CD1c-positive myeloid dendritic cell (primary cell): Measurements from ENCODE around the gene PARM1.

Experiments
- DNase-seq: peaks from one replicate; pipeline ENCODE4 v3.0.0-alpha.2; 2016; ENCODE audit errors: extremely low spot score

The PARM1 gene

DNA sequence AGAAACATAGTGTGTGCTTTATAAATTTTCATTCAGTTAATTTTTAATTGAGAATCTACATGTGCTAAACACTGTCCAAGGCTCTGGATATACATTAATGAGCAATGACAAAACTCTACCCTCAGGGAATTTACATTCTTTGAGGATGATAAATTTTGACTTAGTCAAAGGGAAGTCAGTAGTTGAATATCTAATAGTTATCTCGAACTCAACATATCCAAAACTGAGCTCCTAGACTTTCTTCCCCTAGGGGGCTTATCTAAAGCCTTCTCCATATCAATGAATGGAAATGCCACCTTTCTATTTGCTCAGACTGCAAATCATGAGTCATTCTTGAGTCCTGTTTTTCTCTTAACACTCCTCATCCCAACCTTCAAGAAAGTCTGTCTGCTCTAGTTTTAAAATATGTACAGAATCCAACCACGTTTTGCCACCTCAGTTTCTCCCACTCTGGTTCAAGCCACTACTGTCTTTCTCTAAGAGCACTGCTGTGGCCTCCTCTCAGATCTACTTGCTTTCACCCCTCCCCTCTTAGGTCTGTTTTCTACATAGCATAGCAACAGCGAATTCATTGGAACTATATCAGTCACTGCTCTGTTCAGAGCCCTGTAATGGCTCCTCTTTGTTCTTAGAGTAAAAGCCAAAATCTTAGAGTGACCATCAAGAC is 9.5 kb downstream of the PARM1 start:
- DNase-seq: no peak

DNA sequence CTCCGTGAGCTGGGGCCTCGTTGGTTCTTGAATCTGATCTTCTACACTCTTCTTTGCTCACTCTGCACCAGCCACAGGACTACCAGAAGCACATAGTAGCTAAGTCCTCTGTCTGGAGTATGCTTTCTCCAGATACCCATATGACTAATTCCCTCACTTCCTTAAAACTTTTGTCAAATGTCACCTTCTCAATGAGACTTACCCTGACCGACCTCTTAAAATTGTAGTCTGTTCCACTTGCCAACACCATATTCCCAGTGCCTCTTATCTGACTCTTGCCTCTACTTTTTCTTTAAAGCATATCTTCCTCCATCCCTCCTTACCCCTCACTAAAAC is 10.0 kb downstream of the PARM1 start:
- peak; percentile 30 for DNase-seq

DNA sequence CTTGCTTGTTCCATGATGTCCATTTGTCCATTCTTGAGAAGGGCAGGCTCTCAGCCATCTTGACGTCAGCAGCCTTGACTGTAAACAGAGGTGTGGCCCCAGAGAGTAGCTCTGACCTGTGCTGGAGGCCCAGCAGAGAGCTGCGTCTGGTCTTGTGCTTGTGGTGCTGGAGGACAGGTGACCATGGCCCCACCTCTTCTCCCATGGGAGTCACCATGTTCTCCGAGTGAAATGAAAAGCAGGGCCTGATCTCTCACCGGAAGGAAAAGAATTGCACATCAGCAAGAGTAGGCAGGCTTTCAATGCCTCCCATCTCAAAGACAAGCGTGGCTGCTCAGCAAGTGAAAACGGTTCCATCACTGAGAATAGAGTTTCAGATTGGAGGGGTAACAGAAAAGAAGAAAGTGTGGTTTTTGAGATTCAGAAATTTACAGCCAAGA is 11.5 kb downstream of the PARM1 start:
- DNase-seq: no peak

DNA sequence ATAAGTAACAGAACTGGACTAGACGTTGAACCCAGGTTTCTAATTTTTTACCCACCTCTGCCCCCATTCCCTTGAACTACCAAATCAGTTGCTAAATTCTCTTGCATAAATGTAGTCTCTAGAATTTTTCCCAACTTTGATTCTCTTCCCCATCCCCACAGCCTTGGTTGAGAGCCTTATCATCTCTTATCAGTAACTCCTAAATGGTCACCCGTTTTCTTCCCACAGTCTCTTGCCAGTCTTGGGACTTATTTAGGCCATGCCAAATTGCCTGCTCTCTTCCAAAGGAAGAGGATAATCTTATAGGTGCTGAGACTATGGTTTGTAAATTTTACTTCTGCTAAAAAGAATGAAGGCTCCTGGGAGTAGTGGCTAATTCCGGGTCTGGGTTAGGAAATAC is 13.3 kb downstream of the PARM1 start:
- DNase-seq: no peak

DNA sequence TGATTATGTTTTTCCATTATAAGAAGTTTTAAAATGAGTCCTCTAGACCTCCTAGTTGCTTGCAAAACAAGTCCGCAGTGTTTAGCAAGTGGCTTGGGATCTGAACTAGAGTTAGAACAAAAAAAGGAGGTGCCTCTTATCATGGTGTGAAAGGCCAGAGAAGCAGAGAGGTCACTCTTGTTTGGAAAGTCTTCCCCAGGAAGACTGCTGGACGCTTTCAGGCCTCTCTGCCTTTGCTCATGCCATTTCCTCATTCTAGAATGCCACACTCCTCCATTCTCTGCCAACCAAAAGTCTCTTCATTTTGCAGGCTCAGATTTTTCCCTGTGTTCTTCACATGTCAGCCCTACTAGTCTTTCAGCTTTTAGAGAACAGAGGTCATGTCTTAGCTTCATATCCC is 14.9 kb downstream of the PARM1 start:
- no peak for DNase-seq

DNA sequence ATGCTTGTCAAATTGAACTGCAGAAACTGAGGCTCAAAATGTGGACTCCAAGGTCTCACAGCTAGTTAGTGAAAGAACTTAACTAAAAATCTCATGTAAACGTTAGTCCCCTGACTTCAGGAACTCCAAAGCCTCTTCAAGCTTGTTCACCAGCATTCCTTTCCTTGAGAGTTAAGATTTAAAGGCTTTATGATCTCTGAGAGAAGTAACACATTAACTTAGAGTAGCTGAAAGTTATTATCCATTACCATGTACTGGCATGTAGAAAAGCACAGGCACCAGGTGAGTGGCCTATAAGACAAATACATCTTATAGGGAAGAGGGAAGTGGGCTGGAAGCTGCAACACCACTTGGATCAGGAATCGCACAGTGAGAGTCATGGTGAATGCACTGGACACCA is 15.3 kb downstream of the PARM1 start:
- DNase-seq: no peak

DNA sequence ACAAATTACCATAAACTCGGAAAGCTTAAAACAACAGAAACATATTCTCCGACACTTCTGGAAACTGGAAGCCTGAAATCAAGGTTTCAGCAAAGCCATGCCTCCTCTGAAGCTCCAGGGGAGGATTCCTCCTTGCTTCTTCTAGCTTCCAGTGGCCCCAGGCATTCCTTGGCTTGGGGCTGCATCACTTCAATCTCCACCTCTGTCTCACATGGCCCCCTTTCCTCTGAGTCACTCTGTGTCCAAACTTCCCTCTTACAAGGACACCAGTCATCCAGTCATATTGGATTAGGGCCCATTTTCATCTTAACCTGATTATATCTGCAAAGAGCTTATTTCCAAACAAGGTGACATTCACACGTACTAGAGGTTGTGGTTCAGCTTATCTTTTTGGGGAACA is 17.3 kb downstream of the PARM1 start:
- DNase-seq: no peak

DNA sequence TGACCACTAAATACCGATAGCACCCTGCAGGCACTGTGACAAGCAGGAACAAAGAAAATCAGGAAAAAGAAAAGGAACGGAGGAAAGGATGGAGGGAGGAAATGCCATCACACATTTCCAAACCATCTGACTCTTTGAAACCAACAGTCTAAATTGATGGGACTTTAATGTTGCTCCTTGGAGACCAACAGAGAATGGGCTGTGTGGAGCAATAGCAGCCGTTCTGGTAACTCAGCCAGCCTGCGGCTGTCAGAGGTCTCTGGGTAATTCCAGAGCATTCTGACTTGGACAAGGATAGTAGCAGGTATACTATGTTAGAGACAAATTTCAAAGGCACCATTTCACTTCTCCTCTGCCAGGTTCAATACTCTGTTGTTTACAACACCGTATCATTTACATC is 18.0 kb downstream of the PARM1 start:
- DNase-seq: no peak

DNA sequence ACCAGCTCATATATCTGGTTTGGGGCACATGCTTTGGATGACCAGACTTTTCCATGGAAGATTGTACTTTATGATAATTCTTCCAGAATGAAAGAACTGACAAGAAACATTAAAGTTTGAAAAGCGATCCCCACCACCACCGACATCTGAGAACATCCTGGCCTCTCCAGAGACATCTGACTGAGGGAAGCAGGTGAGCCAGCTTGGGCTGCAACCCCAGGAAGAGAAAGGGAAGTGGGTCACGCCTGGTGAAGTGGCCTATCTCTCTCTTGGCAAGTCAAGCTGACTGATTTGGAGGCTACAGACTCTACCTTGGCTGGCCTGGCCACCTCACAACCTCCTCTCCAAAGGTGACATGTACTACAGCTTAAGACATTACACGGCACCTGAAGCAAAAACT is 20.7 kb downstream of the PARM1 start:
- DNase-seq: no peak

DNA sequence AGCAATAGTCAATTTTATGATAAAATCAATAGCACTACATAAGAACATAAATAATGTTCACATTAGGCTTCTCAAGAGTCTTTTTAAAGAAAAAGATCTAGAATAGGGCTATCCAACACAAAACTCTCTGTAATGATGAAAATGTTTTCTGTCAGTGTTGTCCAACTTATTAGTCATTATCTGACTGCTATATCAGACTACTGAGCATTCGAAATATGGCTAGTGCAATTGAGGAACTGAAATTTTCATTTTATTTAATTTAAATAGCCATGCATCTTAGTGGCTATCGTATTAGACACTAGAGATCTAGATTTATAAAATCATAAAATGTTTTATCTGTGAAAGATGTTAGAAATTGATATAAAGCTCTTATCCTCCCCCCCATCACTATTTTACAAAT is 26.0 kb downstream of the PARM1 start:
- DNase-seq: no peak

DNA sequence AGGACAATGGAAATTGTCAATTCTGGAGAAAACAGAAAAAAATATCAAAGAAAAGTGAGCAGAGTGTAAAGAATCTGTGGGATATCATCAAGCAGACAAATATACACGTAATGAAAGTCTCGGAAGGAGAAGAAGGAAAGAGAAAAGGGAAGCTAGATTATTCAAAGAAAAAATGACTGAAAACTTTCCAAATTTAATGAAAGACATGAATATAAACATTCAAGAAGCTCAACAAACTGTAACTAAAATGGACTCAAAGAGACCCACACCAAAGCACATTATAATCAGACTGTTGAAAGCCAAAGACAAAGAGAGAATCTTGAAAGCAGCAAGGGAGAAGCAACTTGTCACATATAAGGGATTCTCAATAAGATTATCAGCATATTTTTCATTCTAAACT is 28.3 kb downstream of the PARM1 start:
- no peak for DNase-seq

DNA sequence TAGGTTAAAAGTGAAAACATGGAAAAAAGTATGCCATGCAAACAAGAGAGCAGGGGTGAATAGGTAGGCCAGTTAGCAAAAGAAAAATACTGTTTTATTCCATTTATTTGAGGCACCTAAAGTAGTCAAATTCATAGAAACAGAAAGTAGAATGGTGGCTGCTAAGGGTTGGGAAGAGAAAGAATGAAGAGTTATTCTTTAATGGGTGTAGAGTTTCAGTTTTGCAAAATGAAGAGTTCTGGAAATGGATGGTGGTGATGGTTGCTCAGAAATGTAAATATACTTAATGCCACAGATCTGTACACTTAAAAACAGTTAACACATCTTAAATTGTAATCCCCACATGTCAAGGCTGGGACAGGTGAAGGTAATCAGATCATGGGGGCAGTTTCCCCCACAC is 29.7 kb downstream of the PARM1 start:
- no peak for DNase-seq

DNA sequence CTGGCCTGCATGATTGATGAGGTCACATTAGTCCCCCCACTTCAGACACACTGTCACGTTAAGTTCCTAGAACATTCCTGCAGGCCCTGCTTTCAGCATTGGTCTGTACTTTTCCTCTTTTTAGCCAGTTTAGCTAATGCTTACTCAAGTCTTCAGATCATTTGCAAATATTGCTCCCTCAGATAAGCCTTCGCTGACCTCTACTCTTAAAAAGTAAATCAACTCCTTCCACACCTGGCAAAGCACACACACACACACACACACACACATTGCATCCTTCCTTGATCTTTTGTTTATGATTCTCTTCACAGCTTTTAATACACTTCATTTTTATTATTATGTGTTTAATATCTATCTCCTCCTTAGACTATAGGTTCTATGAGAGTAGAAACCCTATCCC is 31.4 kb downstream of the PARM1 start:
- DNase-seq: no peak

DNA sequence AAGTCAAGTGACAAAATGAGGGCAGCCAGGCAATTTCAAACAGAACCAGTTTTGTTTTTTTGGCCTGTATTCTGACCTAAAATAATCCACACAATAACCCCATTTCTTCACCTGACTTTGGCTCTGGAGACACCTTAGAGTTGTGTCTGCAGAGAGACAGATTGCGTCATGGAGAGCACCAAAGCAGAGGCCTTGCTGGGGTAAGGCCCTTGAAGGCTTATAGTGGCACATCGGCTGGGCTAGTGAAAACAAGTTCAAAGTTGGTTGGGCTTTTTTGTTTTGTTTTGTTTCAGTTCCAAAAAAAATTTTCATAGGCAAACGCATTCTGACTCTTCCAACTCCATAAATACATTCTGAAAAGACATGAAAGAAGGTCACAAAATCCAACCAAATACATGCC is 34.4 kb downstream of the PARM1 start:
- no peak for DNase-seq

DNA sequence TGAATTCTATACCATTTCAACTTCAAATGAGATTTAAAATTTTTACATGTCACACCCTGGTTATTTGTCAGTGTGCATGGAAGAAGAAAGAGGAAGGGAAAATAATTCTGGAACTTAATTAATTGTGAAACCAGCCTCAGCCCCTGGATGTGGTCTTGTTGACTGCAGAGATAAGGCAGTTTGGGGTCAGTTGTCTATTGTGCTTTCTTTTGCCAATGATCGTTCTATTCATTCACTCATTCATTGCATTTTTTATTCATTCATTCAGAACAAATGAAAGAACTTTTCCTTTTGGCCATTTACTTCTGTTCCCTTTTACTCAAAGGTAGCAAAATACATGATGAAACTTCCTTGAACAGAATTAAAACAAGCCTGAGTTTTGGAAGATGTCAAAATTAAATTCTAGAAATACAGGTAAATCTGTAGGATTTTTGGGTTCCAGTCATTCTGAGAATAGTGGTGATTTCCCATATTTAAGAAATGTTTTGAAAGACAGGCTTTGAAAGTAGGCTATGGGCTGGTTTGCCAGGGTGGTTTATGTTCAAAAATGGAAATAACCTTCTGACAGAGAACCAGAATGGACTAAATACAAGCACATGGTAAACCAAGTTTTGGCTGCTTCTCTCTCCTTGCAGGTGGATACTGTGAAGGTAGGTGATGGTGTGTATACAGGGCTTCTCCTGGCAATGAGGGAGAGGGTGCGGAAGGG is 35.7 kb downstream of the PARM1 start:
- peak; percentile 12 for DNase-seq

DNA sequence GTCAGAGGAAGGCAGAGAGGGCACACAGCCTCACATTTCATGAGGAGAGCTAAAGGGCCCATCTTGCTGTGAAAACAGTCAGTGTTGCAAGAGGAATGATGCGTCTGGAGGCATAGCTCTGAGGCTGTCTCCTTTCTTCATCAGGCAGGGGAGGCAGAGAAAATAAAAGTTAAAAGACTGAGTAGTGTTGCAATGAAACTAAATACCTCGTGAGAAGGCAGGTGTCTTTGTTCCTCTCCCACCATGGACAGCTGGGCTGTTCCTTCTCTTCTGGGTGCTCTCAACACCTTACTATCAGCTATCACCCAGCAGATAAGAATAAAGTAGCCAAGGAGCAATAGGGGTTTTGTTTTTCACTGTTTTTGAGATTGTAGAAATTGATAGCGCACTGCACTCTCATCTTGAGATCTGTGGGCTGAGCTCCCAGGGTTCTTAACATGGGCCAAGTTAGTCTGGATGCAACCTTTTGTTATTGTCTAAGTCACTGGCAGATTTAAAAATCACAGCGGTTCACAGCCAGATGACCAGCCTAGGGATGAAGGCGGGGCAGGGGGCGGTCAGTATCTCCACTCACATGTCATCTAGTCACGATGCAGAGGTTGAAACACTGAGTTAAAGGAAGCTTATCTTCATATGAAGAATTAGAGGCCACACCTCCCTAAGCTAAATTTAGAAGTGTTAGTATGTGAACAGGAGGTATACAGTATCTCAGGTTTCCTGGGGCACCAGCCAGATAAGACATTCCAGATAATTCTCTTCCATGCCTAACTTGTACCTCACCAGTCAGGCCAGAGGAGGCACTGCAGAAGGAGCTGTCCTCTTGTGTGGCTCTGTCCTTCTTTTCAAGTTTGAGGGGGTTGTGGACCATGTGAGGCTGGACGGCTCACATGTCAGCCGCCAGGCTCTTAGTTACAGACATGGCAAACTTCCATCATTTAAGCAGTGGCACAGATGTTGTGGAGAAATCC is 36.9 kb downstream of the PARM1 start:
- DNase-seq: no peak

DNA sequence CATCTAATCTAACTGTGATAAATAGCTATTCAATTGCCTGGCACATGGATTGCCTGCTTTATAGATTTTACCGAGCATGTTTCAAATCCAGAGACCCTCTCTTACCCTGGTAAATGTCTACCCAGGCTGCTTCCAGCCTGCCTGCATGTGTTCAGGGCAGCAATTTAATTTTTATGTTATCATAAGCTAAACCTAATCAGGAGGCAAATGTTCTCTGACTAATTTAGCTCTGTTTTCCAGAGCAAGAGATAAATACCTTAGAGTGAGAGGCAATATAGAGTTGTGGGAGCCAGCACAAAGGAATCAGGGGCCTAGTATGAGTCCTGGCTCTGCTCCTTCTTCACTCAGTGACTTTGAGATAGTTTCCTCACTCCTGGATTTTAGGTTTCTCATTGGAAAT is 37.7 kb downstream of the PARM1 start:
- no peak for DNase-seq

DNA sequence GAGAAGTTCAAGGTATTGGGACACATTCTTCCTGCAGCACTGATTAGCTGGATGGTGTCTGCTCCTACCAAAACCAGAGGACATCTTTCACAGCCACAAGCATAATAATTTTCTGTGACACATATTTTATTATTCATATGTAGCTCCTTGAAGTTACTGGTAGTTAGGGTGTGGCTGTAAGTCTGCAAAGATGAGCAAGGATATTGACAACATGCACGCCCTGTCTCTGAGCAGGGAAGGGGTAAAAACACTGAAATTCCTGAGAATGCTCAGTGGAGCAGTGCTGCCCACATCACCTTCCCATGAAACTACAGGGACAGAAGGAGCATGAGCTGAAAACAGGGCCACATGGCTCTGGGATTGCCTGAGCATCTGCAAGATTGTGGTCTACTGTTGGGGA is 38.9 kb downstream of the PARM1 start:
- no peak for DNase-seq

DNA sequence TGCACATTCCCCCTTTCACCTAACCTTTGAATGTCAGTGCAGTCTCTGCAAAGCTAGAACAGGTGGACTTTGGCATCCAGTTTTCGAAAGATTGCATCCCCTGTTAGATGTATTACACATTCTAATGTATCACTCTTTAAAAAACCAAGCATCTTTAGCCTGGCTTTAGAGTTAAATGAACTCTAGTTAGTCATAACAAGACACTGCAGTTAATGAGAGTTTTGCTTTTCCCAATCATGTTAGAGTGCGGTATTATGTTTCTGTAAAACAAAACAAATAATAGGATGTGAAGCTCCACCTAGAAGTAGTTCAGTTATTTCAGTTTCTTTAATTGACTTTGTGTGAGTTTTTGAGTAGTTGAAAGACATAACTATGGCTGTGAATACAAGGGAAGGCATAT is 42.2 kb downstream of the PARM1 start:
- DNase-seq: no peak

DNA sequence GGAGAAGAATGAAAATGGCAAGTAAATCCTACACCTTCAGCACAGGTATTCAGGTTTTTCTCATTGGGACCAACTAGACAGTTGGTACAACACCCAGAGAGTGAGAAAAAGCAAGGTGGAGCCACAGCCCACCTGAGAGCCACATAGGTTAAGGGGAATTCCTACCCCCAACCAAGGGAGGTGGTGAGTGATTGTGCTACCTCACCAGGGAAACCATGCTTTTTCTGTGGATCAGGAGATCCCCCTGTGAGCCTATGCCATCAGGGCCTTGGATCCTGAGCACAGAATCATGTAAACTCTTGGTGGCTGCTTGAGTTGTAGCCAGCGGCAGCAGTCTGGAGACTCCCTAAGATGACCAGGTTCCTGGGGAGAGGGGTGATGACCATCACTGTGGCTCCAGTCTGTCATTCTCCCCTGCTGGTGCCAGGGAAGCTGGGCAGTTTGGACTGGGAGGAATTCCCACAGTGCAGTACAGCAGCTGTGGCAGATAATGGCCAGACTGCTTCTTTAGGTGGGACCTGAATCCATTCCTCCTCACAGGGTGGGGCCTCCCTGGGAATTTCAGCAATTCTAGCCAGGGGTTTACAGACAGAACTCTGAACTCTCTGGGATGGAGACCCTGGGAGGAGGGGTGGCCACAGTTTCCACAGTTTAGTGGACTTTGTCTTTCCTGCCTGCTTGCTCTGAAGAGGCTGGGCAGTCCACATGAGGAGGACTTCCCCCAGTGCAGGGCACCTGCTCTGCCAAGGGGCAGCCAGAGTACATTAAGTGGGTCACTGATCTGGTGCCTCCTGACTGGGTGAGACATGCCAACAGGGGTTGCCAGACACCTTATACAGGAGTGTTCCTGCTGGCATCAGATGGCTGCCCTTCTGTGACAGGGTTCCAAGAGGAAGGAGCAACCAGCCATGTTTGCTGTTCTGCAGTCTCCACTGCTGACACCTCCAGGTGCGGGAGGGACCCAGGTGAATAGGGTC is 43.2 kb downstream of the PARM1 start:
- DNase-seq: no peak

DNA sequence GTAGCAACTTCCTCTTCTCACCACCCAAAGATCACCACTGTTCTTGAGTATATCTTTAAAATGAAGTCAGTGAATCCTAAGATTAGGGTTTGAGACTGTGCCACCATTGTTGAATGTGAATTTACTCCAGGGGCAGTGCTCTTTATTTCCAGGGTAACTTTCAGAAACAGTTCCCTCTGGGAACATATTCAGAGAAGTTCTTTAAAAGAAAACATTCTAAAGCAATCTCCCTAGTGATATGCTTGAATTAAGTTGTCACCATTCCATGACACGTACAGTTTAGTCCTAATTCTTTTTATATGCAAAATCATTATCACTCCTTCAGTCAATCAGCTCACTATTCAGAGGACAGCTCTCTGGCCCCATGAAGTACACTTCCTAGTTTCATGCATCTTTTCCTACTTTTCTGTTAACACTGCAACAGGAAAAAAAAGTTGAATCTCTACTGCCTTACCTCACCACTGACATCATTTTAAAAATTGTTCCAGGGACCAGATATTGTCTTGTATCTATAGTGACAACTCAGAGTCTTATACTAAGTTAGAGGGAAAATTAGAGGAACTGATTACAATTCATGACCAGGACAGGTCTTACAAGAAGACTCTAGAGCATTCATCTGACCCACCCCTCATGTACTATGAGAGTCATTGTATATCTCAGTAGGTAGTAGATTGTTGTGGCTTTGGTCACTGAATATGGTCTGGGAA is 49.8 kb downstream of the PARM1 start:
- DNase-seq: peak; percentile 4
